ENCODE data around the gene WDR7.

GRCh38 chr18:56967035-56967434 is 315.9 kb downstream of the WDR7 start:
- no peak for TF ChIP-seq CTCF (IDR thresholded peaks at IDR 0.05)
- no peak for TF ChIP-seq ZFX (IDR thresholded peaks at IDR 0.05; ENCODE audit: borderline replicate concordance)
